Ishikawa (cell line): ENCODE results near the gene LRRC55.

Experiments used
- EP300 ChIP-seq: IDR thresholded peaks from 2 replicates; pipeline ENCODE4 v1.6.1; 2012; ENCODE audit warnings: borderline replicate concordance
- REST ChIP-seq: IDR thresholded peaks from 2 replicates; pipeline ENCODE4 v1.6.1; 2012; ENCODE audit warnings: low read depth, mild to moderate bottlenecking
- TF ChIP-seq, protein P1 (sequence below): IDR thresholded peaks from 2 replicates; pipeline ENCODE4 v1.6.1; 2012

GRCh38 chr11:57192316-57192715, 10.6 kb downstream of the LRRC55 start:
- TF ChIP-seq REST (no peak), EP300 (no peak)
- TF ChIP-seq, protein P1, sequence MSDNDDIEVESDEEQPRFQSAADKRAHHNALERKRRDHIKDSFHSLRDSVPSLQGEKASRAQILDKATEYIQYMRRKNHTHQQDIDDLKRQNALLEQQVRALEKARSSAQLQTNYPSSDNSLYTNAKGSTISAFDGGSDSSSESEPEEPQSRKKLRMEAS: no peak
